RPMI7951 (cell line): ENCODE data around the gene POLE4. TPM values are rescaled to one million over a fixed set of nuclear protein-coding genes. Genes with fewer than 3 reads are reported as not detected.
A peak's percentile ranks its signal among the peaks of the same experiment; 100 is the strongest.

Source experiments
- DNase-seq: peaks from one replicate; pipeline ENCODE4 v3.0.0-alpha.2; 2012; ENCODE audit warnings: low read depth
- total RNA-seq: library from RNA; depleted of rRNA; stranded (reverse); fragments of >200 nt; shearing (Covaris generic); gene quantifications from 2 replicates; pipeline ENCODE4 v1.2.3, GENCODE V29; 2014

The POLE4 gene
- total RNA-seq, 1 experiment from 2014 or later, result 85.9 TPM

DNA sequence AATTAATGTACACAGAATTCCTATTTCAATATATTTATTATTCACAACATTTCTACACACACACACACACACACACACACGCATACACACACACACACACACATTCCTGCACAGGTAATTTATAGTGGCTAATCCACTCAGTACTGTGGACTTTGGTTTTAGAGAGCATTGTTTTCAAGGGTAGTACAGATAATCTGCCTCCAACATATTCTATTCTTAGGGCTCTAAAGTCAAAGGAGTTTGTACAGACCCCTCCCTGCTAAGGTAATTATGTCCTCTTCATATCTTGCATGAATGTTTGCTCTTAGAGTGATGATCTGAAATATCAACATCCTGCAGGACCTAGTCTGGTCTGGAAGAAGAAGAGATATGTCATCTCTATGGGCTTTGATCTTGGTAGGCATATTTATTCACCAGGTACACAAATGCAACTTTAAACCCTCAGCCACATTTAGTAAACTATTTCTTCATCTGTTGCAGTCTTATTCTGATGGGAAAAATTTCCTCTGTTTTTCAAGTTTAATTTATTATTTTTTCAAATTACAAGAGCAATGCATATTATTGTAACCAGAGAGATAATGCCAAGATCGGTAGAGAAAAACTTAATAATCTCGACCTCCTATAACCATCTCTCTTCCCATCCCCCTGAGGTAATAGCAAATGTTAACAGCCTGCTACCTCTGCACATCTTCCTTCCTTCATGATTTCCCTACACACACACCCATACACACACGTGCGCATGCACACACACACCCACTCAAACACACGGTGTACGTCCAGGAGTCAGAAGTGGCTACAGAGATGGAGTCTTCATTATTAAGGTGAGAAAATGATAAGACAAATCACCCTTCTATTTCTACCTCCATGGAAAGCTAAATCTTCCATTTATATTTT, 18.3 kb upstream of the POLE4 start:
- DNase-seq, result no peak

DNA sequence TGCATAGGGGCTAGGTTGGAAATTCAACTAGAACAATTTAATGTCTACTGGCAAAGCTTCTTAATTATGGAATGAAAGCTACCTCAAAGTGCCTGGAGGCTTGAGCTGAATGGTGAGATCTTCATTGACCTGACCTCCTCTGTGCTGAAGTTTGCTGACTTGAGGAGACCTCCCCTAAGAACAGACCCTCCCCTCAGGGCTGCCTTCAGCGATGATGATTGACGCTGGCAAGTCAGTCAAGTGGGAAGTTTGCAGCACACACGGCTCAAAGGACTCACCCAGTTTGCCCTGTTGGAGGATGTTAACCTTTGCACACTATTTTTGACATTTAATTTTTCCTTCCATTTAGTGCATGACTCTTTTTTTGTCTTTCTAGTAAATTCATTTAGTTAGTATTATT, 17.2 kb upstream of the POLE4 start:
- no peak for DNase-seq

DNA sequence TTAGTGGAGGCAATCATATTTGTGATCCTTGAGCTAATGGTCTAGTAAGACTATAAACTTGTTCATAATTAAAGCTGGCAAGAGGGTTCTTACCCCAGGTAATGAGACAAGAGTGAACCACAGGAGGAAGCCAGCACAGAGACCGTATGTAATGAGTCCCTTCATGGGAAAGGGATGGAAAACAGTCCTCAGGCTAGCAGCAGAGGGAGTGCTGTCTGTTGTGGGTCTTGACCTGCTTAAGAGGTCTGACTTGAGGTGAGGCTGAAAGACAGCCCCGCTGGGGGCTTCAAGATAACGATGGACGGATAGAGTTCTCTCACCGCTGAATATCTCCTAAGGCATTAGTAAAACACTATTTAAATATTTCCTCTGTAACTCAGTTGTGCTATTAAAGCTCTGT, 16.2 kb upstream of the POLE4 start:
- no peak for DNase-seq

DNA sequence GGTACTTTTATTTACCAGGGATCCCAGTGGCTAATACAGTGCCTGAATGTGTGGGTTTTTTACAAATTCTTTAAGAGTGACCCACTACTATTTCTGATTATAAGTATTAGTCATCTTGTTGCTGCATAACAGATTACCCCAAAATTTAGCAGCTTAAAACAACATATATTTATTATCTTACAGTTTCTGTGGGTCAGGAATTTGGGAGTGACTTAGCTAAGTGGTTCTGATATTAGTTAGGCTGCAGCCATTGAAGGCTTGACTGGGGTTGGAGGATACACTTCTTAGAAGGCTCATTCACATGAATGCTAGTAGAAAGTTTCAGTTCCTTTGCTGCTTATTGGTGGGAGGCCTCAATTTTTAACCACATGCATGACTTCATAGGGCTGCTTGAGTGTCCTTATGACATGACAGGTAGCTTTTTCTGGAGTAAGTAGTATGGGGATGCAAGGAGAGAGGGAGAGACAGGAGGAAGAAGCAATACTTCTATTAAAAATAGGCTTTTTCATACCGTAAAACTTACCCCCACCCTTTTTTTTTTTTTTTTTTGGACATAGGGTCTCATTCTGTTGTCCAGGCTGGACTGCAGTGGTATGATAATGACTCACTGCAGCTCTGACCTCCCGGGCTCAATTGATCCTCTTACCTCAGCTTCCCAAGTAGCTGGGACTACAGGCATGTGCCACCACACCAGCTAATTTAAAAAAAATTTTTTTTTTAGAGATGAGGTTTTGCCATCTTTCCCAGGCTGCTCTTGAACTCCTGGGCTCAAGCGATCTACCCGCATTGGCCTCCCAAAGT, 13.3 kb upstream of the POLE4 start:
- DNase-seq, result peak; percentile 37

DNA sequence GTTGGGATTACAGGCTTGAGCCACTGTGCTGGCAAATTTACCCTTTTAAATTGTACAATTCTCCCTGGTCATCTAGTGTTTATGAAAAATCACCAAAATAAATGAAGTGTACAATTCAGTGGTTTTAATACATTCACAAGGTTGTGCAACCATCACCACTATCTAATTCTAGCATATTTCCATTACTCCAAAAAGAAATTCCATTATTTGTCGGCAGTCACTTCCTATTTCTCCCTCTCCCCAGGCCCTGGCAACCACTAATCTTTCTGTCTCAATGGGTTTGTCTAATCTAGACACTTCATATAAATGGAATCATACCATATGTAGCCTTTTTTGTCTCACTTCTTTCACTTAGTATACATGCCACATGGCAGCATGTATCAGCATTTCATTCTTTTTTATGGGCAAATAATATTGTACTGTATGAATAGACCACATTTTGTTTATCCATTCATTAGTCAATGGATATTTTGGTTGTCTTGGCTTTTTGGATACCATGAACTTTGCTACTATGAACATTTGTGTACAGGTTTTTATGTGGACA, 12.6 kb upstream of the POLE4 start:
- no peak for DNase-seq

DNA sequence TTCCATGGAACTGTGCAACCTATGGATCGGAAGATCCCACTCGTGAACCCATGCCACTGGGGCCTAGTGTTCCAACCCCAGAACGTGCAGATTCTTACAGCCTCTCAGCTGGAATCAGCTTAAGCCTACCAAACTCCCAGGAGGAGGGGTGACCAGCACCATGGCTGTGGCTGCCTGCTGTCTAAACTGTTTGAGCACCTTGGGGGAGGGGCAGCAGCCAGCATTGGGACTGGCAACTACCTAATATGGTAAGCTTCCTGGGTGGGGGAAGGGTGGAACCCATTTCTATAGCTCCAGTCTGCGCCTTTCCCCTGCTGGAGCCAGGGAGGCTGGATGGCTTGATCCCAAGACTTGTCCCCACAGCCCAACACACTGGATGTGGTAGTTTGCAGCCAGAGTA, 10.7 kb upstream of the POLE4 start:
- no peak for DNase-seq

DNA sequence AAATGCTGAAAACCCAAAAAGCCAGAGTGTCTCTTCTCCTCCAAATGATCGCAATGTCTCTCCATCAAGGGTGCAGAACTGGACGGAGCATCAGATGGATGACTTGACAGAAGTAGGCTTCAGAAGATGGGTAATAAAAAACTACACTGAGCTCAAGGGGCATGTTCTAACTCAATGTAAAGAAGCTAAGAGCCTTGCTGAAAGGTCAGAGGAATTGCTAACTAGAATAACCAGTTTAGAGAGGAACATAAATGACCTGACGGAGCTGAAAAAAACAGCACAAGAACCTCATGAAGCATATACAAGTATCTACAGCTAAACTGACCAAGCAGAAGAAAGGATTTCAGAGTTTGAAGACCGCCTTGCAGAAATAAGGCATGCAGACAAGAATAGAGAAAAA, 9.7 kb upstream of the POLE4 start:
- no peak for DNase-seq

DNA sequence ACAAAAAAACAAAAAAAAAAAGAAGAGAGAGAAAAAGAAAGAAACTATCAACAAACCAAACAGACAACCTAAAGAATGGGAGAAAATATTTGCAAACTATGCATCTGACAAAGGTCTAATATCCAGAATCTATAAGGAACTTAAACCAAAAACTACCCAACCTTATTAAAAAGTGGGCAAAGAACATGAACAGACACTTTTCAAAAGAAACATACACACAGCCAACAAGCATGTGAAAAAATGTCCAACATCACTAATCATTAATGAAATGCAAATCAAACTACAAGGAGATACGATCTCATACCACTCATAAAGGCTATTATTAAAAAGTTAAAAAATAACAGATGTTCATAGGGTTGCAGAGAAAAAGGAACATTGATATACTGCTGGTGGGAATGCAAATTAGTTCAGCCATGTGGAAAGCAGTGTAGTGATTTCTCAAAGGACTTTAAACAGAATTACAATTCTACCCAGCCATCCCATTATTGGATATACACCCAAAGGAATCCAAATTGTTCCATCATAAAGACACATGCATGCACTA, 7.2 kb upstream of the POLE4 start:
- DNase-seq, result no peak

DNA sequence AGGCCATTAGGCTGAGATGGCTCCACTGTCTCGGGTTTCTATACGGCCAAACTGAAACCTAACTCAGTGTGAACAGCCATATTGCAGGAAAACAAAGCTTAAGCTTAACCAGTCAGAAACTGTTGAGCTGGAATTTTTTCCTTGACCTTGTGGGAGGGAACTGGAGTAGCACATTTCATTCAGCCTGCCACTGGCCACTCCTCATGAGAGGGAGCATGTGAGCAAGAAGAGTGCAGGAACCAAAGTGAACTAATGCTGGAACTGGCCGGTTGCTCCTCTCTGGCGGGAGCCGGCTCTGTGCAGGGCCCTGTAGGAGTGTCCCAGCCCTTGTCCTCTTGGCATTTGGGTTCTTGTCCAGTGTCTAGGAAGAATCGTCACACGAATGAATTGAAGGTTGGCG, 5.9 kb upstream of the POLE4 start:
- DNase-seq, result peak; percentile 16

DNA sequence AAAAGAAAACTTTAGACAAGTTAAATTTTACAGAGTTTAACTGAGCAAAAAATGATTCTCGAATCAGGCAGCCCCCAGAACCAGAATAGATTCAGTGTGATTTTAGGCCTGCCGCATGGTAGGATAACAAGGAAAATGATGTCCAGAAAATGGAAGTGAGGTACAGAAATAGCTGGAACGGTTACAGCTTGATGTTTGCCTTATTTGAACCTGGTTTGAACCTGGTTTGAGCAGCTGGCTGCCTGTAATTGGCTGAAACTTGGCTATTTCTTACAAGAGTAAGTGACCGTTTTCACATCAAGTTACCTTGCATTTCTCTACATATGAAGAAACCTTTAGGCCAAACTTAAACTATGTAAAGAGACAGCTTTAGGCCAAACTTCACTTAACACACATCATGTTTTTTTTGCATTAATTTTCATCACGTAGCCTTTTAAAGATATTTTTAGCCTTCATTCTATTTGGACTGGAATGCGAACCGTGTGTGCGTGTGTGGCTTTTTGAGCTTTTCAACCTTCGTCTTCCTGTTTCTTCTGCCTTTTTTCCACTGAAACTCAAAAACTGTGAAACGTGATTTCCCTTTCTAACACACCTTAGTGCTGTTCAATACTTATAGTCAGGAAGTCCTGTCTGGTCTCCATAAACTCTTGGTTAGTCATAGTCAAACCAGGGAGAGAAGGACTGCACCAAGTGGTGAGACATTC, 4.5 kb upstream of the POLE4 start:
- DNase-seq, result no peak

DNA sequence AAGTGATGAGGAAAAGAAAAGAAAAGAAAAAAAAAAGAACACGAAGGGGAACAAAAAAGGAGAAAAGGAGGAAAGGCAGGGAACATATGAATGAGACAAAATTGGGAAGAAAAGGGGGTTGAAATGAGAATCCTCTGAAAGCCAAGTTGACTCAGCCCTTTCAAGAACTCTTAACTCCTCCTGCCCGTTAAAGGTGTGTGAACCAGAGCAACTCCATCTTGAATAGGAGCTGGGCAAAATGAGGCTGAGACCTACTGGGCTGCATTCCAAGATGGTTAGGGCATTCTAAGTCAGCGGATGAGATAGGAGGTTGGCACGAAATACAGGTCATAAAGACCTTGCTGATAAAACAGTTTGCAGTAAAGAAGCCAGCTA, 4.0 kb upstream of the POLE4 start:
- no peak for DNase-seq

DNA sequence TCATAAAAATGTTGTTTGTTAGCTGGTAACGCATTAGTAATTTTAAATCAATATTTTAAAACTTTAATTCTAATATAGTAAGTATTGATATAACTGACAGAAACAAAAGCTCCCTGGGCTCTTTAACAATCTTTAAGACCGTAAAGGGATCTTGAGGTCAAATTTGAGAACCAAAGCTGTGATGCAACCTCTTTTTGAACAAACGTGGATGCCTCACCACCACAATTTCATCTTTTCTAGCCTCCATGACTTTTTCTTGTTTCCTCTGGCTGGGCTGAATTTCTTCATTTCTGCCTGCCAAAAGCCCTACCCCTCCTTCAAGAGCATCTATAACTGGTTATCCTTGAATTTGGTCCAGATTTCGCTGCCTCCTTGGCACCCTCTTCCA, 563 bp upstream of the POLE4 start:
- no peak for DNase-seq

DNA sequence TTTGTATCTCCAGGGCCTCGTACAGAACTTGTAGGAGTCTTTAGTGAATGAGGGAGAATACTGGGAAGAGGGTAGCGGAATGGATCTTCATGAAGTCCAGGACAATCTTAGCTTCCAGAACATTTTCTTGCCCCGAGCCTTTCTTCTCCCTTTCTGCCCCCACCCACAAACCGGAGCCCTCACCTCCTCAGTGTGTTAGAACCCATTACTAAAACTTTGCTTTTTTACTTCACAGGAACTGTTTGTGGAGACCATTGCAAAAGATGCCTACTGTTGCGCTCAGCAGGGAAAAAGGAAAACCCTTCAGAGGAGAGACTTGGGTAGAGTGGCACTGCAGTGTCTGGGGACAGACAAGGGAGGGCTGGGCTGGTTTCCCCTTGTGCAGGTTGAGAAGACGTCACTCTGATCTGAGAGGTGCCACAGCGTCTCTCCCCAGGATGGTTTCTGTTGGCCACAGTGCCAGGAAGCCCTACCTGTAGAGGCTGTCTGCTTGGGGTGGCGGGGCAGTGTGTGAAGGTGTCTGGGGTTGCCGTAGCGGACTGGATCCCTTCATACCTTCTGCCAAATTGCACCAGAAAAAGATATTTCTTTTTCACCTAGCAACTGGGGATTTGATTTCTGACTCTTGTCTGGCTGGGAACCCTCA, 786 bp downstream of the POLE4 start:
- DNase-seq, result no peak

DNA sequence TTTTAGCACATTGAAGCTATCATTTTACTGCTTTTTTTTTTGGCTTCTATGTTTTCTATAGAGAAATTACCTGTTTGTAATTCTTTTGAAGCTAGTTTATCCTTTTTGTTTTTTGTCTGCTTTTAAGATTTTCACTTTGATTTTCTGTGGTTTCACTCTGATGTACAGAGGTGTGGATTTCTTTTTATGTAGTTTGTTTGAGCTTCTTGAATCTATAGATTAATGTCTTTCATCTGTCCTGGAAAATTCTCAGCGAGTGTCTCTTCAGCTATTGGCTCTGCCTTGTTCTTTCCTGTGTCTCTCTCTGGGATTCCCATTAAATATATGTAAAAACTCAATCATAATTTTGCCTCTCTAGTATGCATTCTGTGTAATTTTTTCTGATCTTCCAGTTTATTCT, 8.4 kb downstream of the POLE4 start:
- no peak for DNase-seq

DNA sequence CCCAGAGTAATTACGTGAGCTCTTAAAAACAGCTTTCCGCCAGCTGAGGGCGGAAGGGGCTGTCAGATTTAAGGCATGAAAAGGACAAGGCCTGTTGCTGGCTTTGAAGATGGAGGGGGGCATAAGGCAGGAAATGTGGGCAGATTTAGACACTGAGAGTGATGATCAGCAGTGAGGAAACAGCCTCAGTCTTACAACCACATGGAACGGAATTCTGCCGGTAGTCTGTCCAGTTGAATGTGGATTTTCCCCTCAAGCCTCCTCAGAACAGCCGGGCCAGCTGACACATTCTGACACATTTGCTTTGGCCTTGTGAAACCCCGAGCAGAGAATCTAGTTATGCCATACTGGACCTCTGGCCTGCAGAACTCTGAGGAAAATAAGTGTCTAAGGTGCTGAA, 16.6 kb downstream of the POLE4 start:
- no peak for DNase-seq

DNA sequence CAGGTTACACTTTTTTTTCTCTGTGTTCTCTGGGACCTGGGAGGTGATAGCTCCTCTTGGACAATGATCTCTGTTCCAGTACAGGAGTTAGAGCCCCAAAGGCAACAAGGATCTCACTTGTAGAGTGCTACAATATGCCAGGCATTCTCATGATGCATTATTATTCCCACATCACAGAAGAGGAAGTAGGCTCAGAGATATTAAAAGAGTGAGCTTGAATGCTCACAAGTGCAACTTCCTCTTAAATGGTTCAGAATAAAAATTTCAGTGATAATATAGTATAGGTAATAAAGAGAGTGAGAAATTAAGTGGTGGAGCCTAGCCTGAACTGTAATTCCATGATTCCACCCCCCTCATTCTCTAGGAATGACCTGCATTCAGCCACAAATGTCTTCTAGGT, 21.4 kb downstream of the POLE4 start:
- no peak for DNase-seq

DNA sequence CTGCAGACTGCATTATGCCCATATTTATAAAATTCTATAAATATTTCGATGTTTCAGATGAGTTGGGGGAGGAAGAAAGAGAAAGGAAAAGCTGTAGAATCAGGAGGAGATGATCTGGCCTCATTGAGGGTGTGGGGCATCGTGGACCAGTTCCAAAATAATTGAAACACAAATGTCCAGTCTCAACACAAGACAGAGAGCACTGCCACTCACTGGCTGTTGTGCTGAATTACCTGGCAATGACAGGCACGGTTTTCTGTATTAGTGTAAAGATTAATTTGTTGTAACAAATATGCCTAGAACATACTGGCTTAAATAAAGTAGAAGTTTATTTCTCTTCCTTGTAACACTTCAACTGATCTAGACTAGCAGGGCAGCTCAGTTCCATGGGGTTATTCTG, 24.1 kb downstream of the POLE4 start:
- DNase-seq, result peak; percentile 70

DNA sequence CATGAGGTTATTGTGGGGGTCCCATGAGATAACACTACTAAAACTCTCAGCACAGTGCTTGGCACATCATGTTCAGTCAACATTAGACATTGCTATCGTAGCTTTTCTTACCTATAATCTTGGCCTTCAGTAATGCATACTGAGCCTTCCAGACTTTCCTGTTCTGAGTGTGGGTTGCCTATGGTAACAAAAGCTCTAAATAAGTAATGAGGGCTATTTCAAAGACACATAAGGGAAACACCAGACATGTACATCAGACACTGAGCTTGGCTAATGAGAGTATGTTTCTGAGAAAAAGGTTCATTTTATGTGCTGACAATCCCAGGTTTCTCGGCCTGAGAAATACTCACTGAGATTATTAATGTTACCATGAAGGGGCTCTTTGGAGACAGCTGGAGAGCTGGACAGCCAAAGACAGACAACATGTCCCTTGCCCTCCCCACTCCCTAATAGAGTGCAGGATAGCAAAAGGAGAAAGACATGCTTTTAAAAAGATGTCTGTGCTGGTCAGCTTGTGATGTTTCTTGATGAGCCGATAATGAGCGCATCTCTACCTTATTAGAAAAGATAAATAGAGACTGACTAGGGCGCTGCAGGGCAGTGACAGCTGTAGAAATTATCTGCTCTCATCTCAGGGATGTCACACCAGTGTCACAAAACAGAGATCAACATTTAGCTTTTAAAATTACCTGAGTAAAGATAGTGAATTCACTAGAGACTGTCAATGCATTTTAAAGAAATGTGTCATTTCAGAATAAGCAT, 25.4 kb downstream of the POLE4 start:
- DNase-seq, result no peak

DNA sequence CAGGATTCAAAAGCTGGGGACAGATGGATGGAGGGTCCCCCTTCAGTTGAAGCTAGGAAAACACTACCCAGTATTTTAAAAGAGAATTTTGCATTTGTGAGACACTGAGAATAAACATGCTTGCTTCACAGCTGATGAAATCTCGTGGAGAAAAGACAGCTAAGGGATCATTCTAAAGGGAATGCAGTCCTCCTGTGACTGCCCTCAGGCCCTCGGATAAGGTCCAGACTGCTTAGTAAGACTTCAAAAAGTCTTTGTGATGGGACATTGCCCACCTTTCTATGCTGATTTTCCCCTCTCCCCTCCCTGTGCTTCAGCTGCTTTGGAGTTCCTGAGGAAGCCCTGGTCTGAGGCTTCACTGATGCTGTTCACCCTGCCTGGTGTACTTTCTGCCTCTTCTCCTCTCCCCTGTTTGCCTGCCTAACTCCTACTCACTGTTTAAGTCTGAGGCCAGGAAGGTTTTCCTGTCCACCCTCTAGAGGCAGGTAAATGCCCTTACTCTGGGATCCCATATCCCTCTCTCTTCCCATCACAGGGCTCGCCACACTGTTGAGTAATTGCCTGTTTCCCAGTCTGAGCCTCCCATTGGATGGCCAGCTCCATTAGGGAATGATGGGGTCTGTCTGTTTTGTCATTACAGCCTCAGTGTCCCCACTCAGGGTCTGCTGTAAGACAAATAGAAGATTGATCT, 26.6 kb downstream of the POLE4 start:
- DNase-seq, result no peak

DNA sequence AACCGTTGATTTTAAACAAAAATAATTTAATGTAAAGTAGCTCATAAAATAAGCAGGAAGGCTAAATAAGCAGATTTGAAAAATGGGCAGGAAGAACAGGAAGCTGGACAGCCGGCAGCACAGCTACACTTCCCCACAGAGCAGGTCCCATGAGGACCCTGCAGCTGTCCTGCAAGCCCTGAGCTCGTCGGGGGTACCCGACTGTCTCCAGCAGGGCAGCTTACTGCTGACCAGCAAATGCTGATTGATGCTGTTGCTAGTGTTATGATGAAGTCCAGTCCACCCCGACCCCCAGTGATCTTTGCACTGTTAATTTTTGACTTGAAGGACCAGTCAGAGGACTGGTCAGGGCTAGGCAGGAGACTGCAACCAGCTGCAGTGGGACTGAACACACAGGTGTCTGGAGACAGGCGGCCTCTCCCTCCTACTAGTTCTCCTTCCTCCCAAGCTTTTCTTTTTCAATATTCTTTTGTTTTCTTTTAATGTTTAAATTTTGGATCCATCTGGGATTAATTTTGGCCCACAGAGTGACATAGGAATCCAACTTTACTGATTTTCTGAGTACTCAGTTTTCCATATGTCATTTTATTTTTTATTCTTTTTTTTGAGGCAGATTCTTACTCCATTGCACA, 27.7 kb downstream of the POLE4 start:
- DNase-seq, result no peak
